GM12873 (cell line): ENCODE results near the gene PALLD.

Experiments used
- TF ChIP-seq, protein P1 (sequence below): IDR thresholded peaks from 2 replicates; pipeline ENCODE4 v1.5.1; 2012; ENCODE audit warnings: low read depth, mild to moderate bottlenecking, moderate library complexity, low read length, control low read depth; ENCODE audit not compliant: insufficient read depth; ENCODE audit errors: missing control alignments

Gene PALLD

DNA sequence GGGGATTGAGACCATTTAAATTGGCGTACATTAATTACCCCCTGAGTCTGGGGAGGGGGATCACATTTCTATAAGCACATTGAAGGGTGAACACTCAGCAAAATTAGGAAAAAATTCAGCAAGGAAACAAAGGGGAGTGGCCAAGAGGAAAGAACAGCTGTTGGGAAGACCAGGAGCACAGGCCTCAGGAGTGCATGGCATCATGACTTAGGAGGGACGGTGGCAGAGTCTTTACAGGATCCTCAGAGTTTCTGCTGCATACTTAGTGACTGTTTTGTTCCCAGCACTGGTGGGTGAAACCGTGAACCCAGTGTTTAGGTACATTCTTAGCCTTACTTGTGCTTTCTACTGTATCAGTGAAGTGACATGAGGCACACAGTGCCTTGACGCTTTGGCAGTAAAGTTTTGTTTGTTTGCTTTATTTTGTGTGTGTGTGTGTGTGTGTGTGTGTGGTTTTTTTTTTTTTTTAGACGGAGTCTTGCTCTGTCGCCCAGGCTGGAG lies 391.9 kb downstream of the PALLD start:
- TF ChIP-seq, protein P1, sequence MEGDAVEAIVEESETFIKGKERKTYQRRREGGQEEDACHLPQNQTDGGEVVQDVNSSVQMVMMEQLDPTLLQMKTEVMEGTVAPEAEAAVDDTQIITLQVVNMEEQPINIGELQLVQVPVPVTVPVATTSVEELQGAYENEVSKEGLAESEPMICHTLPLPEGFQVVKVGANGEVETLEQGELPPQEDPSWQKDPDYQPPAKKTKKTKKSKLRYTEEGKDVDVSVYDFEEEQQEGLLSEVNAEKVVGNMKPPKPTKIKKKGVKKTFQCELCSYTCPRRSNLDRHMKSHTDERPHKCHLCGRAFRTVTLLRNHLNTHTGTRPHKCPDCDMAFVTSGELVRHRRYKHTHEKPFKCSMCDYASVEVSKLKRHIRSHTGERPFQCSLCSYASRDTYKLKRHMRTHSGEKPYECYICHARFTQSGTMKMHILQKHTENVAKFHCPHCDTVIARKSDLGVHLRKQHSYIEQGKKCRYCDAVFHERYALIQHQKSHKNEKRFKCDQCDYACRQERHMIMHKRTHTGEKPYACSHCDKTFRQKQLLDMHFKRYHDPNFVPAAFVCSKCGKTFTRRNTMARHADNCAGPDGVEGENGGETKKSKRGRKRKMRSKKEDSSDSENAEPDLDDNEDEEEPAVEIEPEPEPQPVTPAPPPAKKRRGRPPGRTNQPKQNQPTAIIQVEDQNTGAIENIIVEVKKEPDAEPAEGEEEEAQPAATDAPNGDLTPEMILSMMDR: no peak

DNA sequence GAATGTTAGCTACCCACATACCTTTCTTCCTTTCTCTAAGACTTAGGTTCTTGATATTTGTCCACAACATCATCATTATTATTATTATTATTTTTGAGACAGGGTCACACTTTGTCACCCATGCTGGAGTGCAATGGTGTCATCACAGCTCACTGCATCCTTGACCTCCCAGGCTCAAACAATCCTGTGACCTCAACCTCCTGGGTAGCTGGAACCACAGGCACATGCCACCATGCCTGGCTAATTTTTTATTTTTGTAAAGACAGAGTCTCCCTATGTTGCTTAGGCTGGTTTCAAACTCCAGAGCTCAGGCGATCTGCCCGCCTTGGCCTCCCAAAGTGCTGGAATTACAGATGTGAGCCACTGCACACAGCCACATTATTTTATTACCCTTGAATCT lies 394.2 kb downstream of the PALLD start:
- TF ChIP-seq, protein P1: no peak

DNA sequence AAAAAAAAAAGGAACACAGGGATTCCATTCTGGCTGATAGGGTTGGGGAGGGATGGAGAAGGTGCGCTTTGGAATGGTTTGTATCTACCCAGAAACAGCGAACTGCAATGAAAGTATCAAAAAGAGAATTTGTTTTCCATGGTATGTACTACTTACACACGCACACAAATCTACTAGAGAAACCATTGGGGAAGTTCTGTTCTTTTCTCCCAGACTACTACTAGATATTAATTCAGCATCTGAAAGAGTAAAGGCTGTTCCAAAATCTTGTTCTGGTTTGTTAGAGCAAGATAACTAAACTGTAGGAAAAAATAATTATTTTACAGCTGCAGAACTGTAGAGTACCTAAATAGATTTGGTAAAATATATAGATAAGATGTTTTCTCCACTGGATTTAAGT lies 394.8 kb downstream of the PALLD start:
- TF ChIP-seq, protein P1: no peak

DNA sequence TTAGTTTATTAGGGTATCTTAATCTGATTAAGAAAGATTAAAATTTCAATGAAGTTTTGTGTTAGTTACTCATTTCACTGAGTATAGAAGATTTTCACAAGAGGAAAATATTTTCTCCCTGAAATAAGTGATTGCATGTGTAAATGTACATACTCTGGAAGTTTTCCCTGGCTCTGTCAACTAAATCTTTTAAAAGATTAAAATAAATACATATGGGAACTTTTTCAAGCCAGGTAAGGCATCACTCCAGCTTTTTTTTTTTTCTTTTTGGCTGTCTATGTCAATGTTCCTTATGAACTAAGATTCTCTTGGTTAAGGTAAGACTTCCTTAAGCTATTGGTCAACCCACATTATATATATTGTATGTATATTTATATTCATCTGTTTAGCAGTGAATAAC lies 395.6 kb downstream of the PALLD start:
- TF ChIP-seq, protein P1: no peak

DNA sequence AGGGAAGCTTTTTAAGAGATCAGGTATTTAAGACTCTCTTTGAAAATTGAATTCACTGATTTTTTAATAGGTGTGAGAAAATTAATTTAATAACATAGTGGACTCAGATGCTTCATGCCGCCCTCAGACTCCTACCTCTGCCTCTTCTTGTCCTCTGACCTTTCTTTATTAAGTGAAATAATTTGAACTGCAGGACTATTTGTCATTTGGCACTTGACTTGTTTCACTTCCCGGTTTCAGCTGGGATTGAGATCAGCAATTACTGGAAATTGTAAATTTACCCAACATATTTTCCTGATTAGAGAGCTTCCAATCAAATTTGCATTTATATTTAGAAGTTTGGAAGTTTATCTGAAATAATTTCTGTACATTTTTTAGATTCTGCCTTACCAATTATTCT lies 396.4 kb downstream of the PALLD start:
- TF ChIP-seq, protein P1: no peak

DNA sequence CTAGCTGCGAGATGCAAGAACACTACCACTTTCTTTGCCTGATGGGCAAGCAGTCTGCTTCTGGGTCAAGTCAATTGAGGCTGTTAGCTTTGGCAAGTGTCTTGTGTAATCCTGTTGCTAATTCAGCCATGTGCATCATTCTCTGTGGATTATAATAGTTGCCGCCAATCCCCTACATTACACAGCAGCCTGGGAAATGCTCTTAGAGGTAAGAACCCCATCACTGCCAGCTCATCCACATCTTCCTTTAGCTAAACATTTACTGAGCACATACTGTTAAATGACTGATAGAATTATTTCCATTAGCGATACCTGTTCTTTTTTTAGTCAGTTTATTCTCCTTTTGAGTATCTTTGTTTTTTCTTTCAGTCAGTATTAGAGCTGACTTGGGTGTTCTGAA lies 397.0 kb downstream of the PALLD start:
- TF ChIP-seq, protein P1: no peak

DNA sequence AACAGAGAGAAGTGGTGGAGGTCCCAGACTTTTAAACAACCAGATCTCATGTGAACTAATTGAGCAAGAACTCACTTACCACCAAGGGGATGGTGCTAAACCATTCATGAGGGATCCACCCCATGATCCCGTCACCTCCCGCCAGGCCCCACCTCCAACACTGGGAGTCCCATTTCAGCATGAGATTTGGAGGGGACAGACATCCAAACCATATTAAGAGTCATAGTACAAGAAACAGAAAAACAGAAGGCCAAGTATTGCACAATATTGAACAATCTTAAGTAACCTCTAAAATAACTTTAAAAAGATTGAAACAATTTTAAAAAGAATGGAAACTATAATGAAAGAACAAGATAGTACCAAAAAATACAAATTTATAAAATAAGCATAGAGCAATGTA lies 403.2 kb downstream of the PALLD start:
- TF ChIP-seq, protein P1: no peak
